Loucy (cell line): ENCODE results near the gene CDH4.

Experiments
- H2AFZ ChIP-seq: fragments of 200-600 bp; sonication (generic); 2 replicates; pipeline ENCODE4 v1.6.0; 2016; ENCODE audit warnings: antibody characterized with exemption, mild to moderate bottlenecking, low read length, moderate library complexity
- H3F3A ChIP-seq: fragments of 200-600 bp; 2 replicates; pipeline ENCODE4 v1.6.0; 2016; ENCODE audit warnings: antibody characterized with exemption, low read depth, mild to moderate bottlenecking
- H3K27me3 ChIP-seq: fragments of 200-600 bp; sonication (generic); 2 replicates; pipeline ENCODE4 v1.6.1; 2014; ENCODE audit warnings: low read length, mild to moderate bottlenecking; ENCODE audit not compliant: insufficient read depth, poor library complexity, severe bottlenecking
- H3K36me3 ChIP-seq: fragments of 200-600 bp; sonication (generic); 2 replicates; pipeline ENCODE4 v1.6.1; 2016; ENCODE audit warnings: low read length; ENCODE audit not compliant: insufficient read depth
- H3K4me1 ChIP-seq: fragments of 200-600 bp; sonication (generic); 2 replicates; pipeline ENCODE4 v1.5.1; 2014; ENCODE audit warnings: low read length, mild to moderate bottlenecking; ENCODE audit not compliant: insufficient read depth, poor library complexity, severe bottlenecking
- H3K4me2 ChIP-seq: fragments of 200-600 bp; sonication (generic); 2 replicates; pipeline ENCODE4 v1.6.0; 2014; ENCODE audit warnings: antibody characterized with exemption, low read length, low read depth, mild to moderate bottlenecking; ENCODE audit not compliant: poor library complexity, severe bottlenecking
- H3K4me3 ChIP-seq: fragments of 200-600 bp; sonication (generic); 2 replicates; pipeline ENCODE4 v1.5.1; 2014; ENCODE audit warnings: low read length, mild to moderate bottlenecking, mixed read lengths; ENCODE audit not compliant: poor library complexity, severe bottlenecking
- H3K79me2 ChIP-seq: fragments of 200-600 bp; sonication (generic); 2 replicates; pipeline ENCODE4 v1.6.1; 2014; ENCODE audit warnings: low read length; ENCODE audit not compliant: insufficient read depth
- H3K9ac ChIP-seq: fragments of 200-600 bp; sonication (generic); 2 replicates; pipeline ENCODE4 v1.6.0; 2014; ENCODE audit warnings: mild to moderate bottlenecking, low read depth, low read length, moderate library complexity; ENCODE audit not compliant: poor library complexity, severe bottlenecking
- H3K9me2 ChIP-seq: fragments of 200-600 bp; sonication (generic); replicated peaks from 2 replicates; pipeline ENCODE4 v1.6.1; 2016; ENCODE audit warnings: low read depth, low read length, mixed read lengths
- H3K9me3 ChIP-seq: fragments of 200-600 bp; sonication (generic); 2 replicates; pipeline ENCODE4 v1.6.1; 2014; ENCODE audit warnings: mild to moderate bottlenecking, antibody characterized with exemption, low read length, low read depth; ENCODE audit not compliant: insufficient read depth
- H4K20me1 ChIP-seq: fragments of 200-600 bp; sonication (generic); 2 replicates; pipeline ENCODE4 v1.6.0; 2014; ENCODE audit warnings: antibody characterized with exemption, low read length, mild to moderate bottlenecking; ENCODE audit not compliant: insufficient read depth, poor library complexity, severe bottlenecking
- CTCF ChIP-seq: fragments of 200-600 bp; sonication (generic); conservative IDR thresholded peaks from 2 replicates; pipeline ENCODE4 v1.5.1; 2014; ENCODE audit warnings: mild to moderate bottlenecking, antibody characterized with exemption, low read length
- EZH2phosphoT487 ChIP-seq: fragments of 200-600 bp; IDR thresholded peaks from 2 replicates; pipeline ENCODE4 v1.6.1; 2018; ENCODE audit warnings: antibody characterized with exemption, mild to moderate bottlenecking, moderate library complexity, borderline replicate concordance

CDH4 gene

GRCh38 chr20:61590236-61590635, 338.2 kb downstream of the CDH4 start:
- no peaks in the 10 kb centered on the region for H3K9me2 ChIP-seq
- peaks cover 9% of the 10 kb centered on the region; the same call in 1 of the 2 replicates for H3K79me2 ChIP-seq
- H3K27me3 ChIP-seq = no peaks in the 10 kb centered on the region
- H4K20me1 ChIP-seq = no peaks in the 10 kb centered on the region
- H3K4me2 ChIP-seq = no peak overlapping the region
- H3K36me3 ChIP-seq = peaks cover 8% of the 10 kb centered on the region; the same call in 1 of the 2 replicates
- H3F3A ChIP-seq = no peaks in the 10 kb centered on the region
- peaks cover 10% of the 10 kb centered on the region; the same call in 1 of the 2 replicates for H3K9me3 ChIP-seq
- TF ChIP-seq EZH2phosphoT487 = no peak
- no peak for TF ChIP-seq CTCF
- no peaks in the 10 kb centered on the region for H3K4me1 ChIP-seq
- no peak overlapping the region for H3K4me3 ChIP-seq
- H3K9ac ChIP-seq = no peak overlapping the region
- H2AFZ ChIP-seq = no peak overlapping the region

GRCh38 chr20:61593516-61593915, 341.5 kb downstream of the CDH4 start:
- peaks cover 12% of the 10 kb centered on the region; the same call in 1 of the 2 replicates for H3K36me3 ChIP-seq
- no peak overlapping the region for H2AFZ ChIP-seq
- no peak overlapping the region for H3K9ac ChIP-seq
- H3F3A ChIP-seq = no peaks in the 10 kb centered on the region
- no peaks in the 10 kb centered on the region for H3K27me3 ChIP-seq
- no peak overlapping the region for H3K4me3 ChIP-seq
- H3K4me1 ChIP-seq = no peaks in the 10 kb centered on the region
- H3K79me2 ChIP-seq = peaks cover 4% of the 10 kb centered on the region; the same call in 1 of the 2 replicates
- TF ChIP-seq CTCF (no peak), EZH2phosphoT487 (no peak)
- H3K9me2 ChIP-seq = no peaks in the 10 kb centered on the region
- H3K9me3 ChIP-seq = peaks cover 20% of the 10 kb centered on the region; the same call in 1 of the 2 replicates
- no peak overlapping the region for H3K4me2 ChIP-seq
- H4K20me1 ChIP-seq = no peaks in the 10 kb centered on the region

GRCh38 chr20:61594198-61594597, 342.1 kb downstream of the CDH4 start:
- Histone ChIP-seq H3F3A (no peaks in the 10 kb centered on the region), H3K4me1 (no peaks in the 10 kb centered on the region), H3K27me3 (no peaks in the 10 kb centered on the region), H3K9me2 (no peaks in the 10 kb centered on the region), H4K20me1 (no peaks in the 10 kb centered on the region), H3K4me3 (no peak overlapping the region), H3K9me3 (peaks cover 20% of the 10 kb centered on the region; the same call in 1 of the 2 replicates), H2AFZ (no peak overlapping the region), H3K79me2 (peaks cover 4% of the 10 kb centered on the region; the same call in 1 of the 2 replicates), H3K36me3 (peaks cover 12% of the 10 kb centered on the region; the same call in 1 of the 2 replicates), H3K4me2 (no peak overlapping the region), H3K9ac (no peak overlapping the region)
- TF ChIP-seq CTCF (no peak), EZH2phosphoT487 (no peak)
